CD4-positive, alpha-beta T cell treated with Interleukin-4 for 4 hours (primary cell): ENCODE measurements around the gene PI4KB.

Experiments
- DNase-seq: peaks from one replicate; pipeline ENCODE4 v3.0.0-alpha.2; 2020

PI4KB gene

GRCh38 chr1:151346082-151346768 lies 19.0 kb upstream of the PI4KB start:
- DNase-seq, result no peak

GRCh38 chr1:151344291-151344690 lies 17.1 kb upstream of the PI4KB start:
- no peak for DNase-seq

- no peak for DNase-seq
Observed at GRCh38 chr1:151343587-151343986, 16.4 kb upstream of the PI4KB start.

DNA sequence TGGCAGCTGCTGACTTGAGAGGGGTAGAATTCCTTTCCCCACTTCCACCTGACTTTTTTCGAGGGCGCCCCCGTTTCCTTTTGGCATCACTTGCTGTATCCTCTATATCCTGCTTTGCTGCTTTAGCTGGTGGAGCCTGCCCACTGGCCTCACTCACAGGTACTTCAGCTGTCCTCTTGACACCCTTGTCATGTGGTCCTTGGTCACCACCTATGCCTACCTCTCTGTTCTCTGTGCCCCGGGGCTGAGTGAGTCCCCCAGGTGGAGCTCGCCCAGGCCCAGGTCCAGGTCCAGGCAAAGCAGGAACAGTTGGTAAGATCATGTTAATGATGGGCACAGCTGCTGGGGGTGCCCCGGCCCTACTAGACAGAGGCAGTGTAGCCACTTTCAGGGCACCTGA lies 15.4 kb upstream of the PI4KB start:
- no peak for DNase-seq

GRCh38 chr1:151342021-151342420 lies 14.8 kb upstream of the PI4KB start:
- DNase-seq, result no peak

- peak; percentile 77 for DNase-seq
Observed at GRCh38 chr1:151340870-151341754, 13.9 kb upstream of the PI4KB start.

- DNase-seq, result no peak
Observed at GRCh38 chr1:151336556-151336955, 9.3 kb upstream of the PI4KB start.

DNA sequence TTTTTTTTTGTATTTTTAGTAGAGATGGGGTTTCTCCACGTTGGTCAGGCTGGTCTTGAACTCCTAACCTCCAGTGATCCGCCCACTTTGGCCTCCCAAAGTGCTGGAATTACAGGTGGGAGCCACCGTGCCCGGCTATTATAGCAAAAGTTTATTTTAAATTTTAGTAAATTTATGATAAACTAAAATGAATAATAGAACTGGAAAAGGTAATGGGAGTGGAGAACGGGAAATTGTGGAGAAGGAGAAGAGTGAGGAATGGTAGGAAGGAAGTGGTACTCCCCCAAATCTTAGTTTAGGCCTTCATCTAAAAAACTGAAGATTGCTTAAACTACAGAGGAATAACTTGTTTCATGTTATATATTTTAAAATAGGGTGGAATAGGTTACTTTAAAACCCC lies 7.6 kb upstream of the PI4KB start:
- DNase-seq, result no peak

GRCh38 chr1:151327903-151328674 lies 873 bp upstream of the PI4KB start:
- DNase-seq, result no peak

DNA sequence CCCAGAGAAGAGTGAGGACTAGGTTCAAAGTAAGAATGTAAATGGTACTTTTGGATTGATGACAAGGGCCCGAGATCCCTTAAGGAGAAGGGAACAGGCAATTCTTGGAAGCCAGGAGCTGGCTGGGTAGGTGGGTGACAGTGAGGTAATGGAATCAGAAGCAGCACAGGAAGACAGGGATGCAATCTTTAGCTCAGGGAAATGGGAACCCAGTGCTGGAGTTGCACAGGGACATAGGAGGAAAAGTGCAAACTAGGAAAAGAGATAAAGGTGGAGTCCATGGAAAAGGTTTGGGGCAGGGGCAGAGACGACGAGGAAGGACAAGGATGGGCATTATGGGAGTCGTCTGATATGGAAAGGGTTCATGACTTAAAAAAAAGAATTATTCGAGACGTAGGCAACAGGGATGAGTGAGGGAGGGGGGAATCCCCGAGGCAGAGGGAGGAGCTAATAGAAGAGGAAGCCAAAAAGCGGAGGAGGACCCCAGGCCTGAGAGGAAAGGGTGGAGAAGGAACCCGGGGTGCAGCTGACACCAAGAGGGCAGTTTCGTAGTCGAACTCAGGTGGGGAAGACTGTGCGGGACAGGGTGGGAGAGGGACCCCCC lies 495 bp downstream of the PI4KB start:
- peak; percentile 75 for DNase-seq

DNA sequence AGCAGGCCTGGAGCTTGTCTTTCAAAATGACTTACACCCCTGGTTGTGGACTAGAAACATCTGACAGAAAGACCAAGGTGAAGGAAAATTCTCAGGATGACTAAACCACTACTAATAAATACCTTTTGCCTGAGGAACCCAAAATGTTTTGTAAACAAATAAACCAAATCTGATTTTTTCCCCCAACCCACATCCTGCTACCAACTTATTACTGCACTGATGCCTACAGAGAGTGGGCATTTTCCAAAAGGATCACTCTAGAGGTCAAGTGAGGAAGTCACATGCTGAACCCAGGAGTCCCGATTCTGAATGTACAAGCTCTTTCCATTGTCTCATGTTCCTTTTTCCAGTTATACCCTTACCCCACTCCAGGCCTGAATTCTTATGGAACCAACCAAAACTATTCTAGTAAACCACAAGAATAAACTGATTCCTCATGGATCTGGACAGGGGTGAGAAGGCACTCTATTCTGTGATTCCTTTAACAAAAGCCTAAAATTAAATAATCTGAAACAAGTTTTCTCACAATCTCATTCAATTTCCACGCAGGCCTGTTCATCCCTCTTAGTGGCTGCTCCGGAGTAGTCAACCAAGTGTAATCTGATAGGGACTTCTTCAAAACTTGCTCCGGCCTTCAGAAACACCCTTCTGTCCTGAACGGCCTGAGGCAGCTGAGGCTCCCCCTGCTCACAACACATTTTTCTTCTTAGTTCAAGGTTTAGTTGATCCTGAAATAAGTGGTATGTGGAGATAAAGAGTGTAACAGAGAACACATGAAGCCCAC lies 1.4 kb downstream of the PI4KB start:
- DNase-seq, result no peak

DNA sequence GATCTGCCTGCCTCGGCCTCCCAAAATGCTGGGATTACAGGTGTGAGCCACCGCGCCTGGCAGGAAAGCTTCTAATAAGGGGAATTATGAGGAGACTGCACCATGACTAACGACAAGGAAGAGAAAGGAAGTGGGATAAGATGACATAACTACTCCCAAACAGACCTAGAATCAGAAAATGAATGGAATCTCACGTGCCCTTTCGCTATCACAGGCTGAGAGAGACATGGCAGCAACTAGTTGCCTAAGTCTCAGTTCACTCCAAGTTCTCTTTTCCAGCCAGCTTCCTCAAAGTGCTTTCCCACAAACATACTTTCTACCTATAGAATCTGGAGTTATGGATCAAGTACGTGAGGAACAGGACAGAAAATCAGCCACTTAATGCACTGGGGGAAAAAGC lies 2.0 kb downstream of the PI4KB start:
- DNase-seq, result no peak

- no peak for DNase-seq
Observed at GRCh38 chr1:151324390-151324930, 2.8 kb downstream of the PI4KB start.

DNA sequence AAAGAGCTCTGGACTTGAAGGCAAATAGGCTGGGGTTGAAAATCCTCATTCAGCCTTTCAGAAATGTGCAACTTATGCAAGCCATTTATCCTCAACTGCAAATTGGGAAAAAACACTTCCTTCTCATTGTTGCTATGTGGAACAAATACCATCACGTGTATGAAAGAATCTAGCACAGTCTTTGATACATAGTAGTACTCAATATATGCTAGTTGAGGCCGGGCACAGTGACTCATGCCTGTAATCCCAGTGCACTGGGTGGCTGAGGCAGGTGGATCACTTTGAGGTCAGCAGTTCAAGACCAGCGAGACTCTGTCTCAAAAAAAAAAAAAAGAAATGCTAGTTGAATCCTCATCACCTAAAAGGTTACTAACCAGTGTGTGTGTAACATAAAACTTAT lies 8.2 kb downstream of the PI4KB start:
- DNase-seq, result no peak

GRCh38 chr1:151315565-151316235 lies 11.5 kb downstream of the PI4KB start:
- DNase-seq, result no peak

GRCh38 chr1:151314137-151314875 lies 12.9 kb downstream of the PI4KB start:
- no peak for DNase-seq

- DNase-seq, result no peak
Observed at GRCh38 chr1:151313501-151313900, 13.7 kb downstream of the PI4KB start.

GRCh38 chr1:151312826-151313225 lies 14.4 kb downstream of the PI4KB start:
- DNase-seq, result no peak

GRCh38 chr1:151312411-151312810 lies 14.8 kb downstream of the PI4KB start:
- no peak for DNase-seq

DNA sequence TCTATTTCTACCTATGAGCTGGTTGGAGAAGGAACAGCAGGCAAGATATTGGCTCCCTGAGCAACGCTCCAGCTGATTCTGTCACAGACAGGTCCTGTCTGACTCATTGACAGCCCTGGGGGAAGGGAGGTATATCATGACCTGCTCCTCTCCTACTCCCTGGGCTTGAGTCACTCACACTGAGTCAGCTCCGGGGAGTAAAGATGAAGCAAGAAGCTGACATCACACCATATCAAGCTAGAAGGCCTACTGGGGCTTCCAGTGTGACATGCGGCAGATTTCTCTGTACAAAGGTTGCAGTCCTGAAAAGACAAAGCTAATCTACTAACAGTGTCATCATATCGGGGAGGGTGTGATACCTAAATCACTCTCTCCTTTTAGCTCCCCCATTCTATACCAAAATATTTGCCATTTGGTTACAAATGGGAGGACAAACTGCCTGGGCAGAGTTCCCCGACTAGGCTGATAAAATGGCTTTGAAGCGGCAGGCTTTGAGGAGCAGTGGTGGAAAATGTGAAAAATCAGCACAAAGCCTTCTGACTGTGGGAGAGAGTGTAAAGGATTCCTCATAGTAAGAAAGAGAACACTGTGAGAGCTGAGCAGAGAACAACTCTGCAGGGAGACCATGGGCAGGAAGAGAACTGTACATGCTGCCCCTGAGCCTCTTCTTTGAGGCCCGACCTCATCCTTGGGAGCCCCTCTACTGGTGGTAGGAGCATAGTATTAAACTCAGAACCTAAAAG lies 15.5 kb downstream of the PI4KB start:
- peak; percentile 89 for DNase-seq
